Vagina (tissue), 2 donors: ENCODE measurements around the gene NLGN4X.

Experiments
- POLR2A ChIP-seq, 2 donors: fragments of 450-650 bp; IDR thresholded peaks; one replicate each; pipeline ENCODE4 v1.6.1; 2017; ENCODE audit warnings: antibody characterized with exemption in 2 of 2, mild to moderate bottlenecking in 2 of 2, moderate library complexity in 2 of 2
- POLR2AphosphoS5 ChIP-seq, 2 donors: sonication (generic); formaldehyde crosslinking; IDR thresholded peaks; one replicate each; pipeline ENCODE4 v1.9.0; 2017; ENCODE audit warnings: antibody characterized with exemption in 2 of 2, mild to moderate bottlenecking in 2 of 2, low read depth in 1 of 2; ENCODE audit not compliant: insufficient read depth in 1 of 2
- TF ChIP-seq, protein P1 (sequence below), 3 experiments: fragments of 450-650 bp in 2 of 3; fragments of 200-600 bp in 1 of 3; sonication (generic) in 1 of 3; IDR thresholded peaks; one replicate each; pipeline ENCODE4 v1.5.1; 2017 to 2019; ENCODE audit warnings: antibody characterized with exemption in 3 of 3, mild to moderate bottlenecking in 2 of 3, moderate library complexity in 2 of 3

DNA sequence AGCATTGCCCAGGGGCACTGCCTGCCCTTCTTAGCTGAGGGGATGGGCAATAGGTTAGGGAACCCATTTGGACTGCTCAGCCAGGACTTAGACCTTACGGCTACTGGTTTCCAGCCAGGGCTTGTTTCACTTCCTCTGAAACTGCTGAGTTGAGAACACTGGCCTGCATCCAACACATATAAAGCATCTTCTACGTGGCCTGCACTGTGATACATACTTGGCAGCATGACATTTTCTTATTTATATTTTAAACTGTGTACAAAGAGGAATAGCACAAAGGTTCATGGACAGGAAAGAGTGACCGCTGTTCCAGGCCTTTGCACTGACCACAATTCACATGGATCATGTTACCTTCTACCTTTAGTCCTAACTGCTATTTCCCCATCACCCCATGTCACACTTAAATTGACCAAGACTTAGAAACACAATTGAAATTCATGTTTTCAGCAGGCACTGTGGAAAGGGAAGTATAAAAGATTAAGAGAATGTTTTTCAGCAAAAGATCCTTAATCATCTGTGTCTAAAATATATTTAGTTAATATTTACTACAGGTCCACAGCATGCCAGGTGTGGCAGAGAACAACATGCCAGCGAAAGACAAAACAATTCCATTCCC, 43.7 kb downstream of the NLGN4X start:
- no peak for TF ChIP-seq POLR2A (IDR thresholded peaks at IDR 0.05)
- TF ChIP-seq, protein P1, sequence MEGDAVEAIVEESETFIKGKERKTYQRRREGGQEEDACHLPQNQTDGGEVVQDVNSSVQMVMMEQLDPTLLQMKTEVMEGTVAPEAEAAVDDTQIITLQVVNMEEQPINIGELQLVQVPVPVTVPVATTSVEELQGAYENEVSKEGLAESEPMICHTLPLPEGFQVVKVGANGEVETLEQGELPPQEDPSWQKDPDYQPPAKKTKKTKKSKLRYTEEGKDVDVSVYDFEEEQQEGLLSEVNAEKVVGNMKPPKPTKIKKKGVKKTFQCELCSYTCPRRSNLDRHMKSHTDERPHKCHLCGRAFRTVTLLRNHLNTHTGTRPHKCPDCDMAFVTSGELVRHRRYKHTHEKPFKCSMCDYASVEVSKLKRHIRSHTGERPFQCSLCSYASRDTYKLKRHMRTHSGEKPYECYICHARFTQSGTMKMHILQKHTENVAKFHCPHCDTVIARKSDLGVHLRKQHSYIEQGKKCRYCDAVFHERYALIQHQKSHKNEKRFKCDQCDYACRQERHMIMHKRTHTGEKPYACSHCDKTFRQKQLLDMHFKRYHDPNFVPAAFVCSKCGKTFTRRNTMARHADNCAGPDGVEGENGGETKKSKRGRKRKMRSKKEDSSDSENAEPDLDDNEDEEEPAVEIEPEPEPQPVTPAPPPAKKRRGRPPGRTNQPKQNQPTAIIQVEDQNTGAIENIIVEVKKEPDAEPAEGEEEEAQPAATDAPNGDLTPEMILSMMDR (IDR thresholded peaks at IDR 0.05), result no peak
- no peak for TF ChIP-seq POLR2AphosphoS5 (IDR thresholded peaks at IDR 0.05; ENCODE audit: insufficient read depth in 1 of 2, low read depth in 1 of 2)
